MCF 10A (cell line): ENCODE data around the gene CNOT4. TPM values are rescaled to one million over a fixed set of nuclear protein-coding genes. Genes with fewer than 3 reads are reported as not detected.

Source experiments
- BruUV-seq: library from RNA; stranded (reverse); fragments of 400-500 nt; replicated peaks from 2 replicates; lab custom pipeline; 2021; lab: Mats Ljungman, UMichigan
- CTCF ChIA-PET: fragments of 300-600 bp; sonication (Branson Sonifier 250); formaldehyde crosslinking; extraction: SDS; loops from one replicate; lab custom pipeline; 2021; ENCODE audit warnings: antibody characterized with exemption, inconsistent platforms; lab: Yijun Ruan, JAX
- POLR2A ChIA-PET: fragments of 300-600, 350-650 bp; sonication (Branson Sonifier 250); formaldehyde crosslinking; extraction: SDS; loops from one replicate; lab custom pipeline; 2020; ENCODE audit warnings: antibody characterized with exemption, inconsistent platforms; lab: Yijun Ruan, JAX
- DNase-seq: peaks from one replicate; pipeline ENCODE4 v3.0.0-alpha.2; 2018; ENCODE audit not compliant: unreplicated experiment
- H3K27ac Mint-ChIP-seq: one replicate; pipeline ENCODE4 v1.8.0; 2022; ENCODE audit warnings: mild to moderate bottlenecking, low read depth, mixed read lengths; ENCODE audit not compliant: unreplicated experiment
- H3K27me3 Mint-ChIP-seq: one replicate; pipeline ENCODE4 v1.8.0; 2022; ENCODE audit warnings: mixed read lengths; ENCODE audit not compliant: insufficient read depth, unreplicated experiment
- H3K36me3 Mint-ChIP-seq: one replicate; pipeline ENCODE4 v1.8.0; 2022; ENCODE audit warnings: mild to moderate bottlenecking, moderate library complexity, mixed read lengths; ENCODE audit not compliant: insufficient read depth, unreplicated experiment
- H3K4me1 Mint-ChIP-seq: one replicate; pipeline ENCODE4 v1.8.0; 2022; ENCODE audit warnings: mixed read lengths; ENCODE audit not compliant: insufficient read depth, unreplicated experiment
- H3K4me3 Mint-ChIP-seq: one replicate; pipeline ENCODE4 v1.8.0; 2022; ENCODE audit warnings: mild to moderate bottlenecking, moderate library complexity, mixed read lengths; ENCODE audit not compliant: unreplicated experiment
- H3K9me3 Mint-ChIP-seq: one replicate; pipeline ENCODE4 v1.8.0; 2022; ENCODE audit warnings: mixed read lengths; ENCODE audit not compliant: unreplicated experiment
- intact Hi-C: fragments of 100-400 bp; cut with micrococcal nuclease; formaldehyde crosslinking; loops from 2 replicates; pipeline ENCODE4 v1.14.1; 2022
- total RNA-seq: library from RNA; stranded (reverse); gene quantifications from 2 replicates; pipeline ENCODE4 v1.2.3, GENCODE V29; 2022
- TF ChIP-seq, protein P1 (sequence below): fragments of 200-600 bp; IDR thresholded peaks from one replicate; pipeline ENCODE4 v1.8.0; 2022; ENCODE audit warnings: antibody characterized with exemption, mild to moderate bottlenecking; ENCODE audit not compliant: unreplicated experiment

CNOT4 gene
- total RNA-seq, 1 experiment from 2014 or later, result 18.5 TPM

DNA sequence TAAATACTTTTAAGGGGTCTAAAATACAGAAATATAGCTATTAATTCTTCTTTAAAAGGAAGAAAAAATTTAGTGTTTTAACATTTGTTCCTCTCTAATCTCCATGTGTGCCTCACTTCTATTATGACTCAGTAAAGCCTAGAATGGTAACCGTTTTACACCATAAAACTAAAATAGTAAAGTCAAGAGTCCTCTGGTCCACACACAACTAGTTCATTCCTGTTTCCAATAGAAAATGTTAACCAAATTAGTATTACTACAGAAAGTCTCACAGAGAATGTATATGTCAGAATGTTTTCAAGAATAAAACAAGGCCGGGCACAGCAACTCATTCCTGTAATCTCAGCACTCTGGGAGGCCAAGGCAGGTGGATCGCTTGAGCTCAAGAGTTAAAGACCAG lies 55.8 kb downstream of the CNOT4 start:
- Mint-ChIP-seq H3K27me3 (no peaks in the 10 kb centered on the region), H3K4me3 (no peak overlapping the region), H3K36me3 (no peaks in the 10 kb centered on the region), H3K4me1 (peaks cover 15% of the 10 kb centered on the region), H3K9me3 (no peaks in the 10 kb centered on the region), H3K27ac (no peak overlapping the region)
- TF ChIP-seq, protein P1, sequence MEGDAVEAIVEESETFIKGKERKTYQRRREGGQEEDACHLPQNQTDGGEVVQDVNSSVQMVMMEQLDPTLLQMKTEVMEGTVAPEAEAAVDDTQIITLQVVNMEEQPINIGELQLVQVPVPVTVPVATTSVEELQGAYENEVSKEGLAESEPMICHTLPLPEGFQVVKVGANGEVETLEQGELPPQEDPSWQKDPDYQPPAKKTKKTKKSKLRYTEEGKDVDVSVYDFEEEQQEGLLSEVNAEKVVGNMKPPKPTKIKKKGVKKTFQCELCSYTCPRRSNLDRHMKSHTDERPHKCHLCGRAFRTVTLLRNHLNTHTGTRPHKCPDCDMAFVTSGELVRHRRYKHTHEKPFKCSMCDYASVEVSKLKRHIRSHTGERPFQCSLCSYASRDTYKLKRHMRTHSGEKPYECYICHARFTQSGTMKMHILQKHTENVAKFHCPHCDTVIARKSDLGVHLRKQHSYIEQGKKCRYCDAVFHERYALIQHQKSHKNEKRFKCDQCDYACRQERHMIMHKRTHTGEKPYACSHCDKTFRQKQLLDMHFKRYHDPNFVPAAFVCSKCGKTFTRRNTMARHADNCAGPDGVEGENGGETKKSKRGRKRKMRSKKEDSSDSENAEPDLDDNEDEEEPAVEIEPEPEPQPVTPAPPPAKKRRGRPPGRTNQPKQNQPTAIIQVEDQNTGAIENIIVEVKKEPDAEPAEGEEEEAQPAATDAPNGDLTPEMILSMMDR, result no peak
- POLR2A ChIA-PET, result interaction anchor here (1.3 kb wide), 1 partner anchor 11 kb away, joined by 3 read pairs; no protein-coding TSS in a partner anchor
- CTCF ChIA-PET, result interaction anchor here (1.0 to 1.5 kb wide), 2 partner anchors 15 to 45 kb away, joined by 3 read pairs; no protein-coding TSS in a partner anchor
- BruUV-seq, result no TSS peak
- intact Hi-C loops, result no loop called here
- DNase-seq, result no peak

DNA sequence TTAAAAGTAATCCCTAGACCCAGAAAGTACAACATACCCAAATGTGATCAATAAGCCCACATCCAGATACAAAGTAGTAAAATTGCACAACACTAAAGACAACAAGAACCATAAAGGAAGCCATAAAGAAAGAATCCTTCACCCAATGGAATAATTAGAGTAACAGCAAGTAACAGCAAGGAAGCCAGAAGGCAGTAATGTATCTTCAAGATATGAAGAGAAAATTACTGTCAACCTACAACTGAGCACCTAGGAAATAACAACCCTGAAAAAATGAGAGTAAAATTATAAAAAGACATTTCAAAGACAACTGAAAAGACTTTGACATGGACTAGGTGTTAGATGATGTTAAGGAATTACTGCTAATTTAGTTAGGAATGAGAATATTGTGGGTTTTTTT lies 60.5 kb downstream of the CNOT4 start:
- CTCF ChIA-PET, result no interaction called here
- POLR2A ChIA-PET, result interaction anchor here (1.1 kb wide), 1 partner anchor 95 kb away, joined by 5 read pairs; no protein-coding TSS in a partner anchor
- no peak overlapping the region for H3K27ac Mint-ChIP-seq
- intact Hi-C loops, result no loop called here
- BruUV-seq, result no TSS peak
- no peaks in the 10 kb centered on the region for H3K9me3 Mint-ChIP-seq
- no peak overlapping the region for H3K4me3 Mint-ChIP-seq
- TF ChIP-seq, protein P1, result no peak
- no peak for DNase-seq
- peaks cover 24% of the 10 kb centered on the region for H3K4me1 Mint-ChIP-seq
- H3K36me3 Mint-ChIP-seq, result peaks cover 7% of the 10 kb centered on the region
- no peaks in the 10 kb centered on the region for H3K27me3 Mint-ChIP-seq

DNA sequence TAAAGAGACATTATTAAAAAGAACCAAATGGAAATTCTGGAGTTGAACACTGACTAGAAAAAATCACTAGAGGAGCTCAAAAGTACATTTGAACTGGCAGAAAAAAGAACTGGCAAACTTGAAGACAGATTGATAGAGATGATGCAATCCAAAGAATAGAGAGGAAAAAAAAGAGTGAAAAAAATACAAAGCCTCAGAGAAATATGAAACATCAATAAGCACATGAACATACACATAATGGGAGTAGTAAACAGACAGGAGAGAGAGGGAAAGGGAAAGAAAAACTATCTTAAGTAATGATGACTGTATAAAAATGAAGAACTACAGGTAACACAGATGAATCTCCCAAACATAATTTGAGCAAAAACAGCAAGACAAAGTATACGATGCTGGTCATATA lies 61.1 kb downstream of the CNOT4 start:
- Mint-ChIP-seq H3K36me3 (peaks cover 7% of the 10 kb centered on the region), H3K4me3 (no peak overlapping the region), H3K27ac (no peak overlapping the region), H3K27me3 (no peaks in the 10 kb centered on the region), H3K4me1 (peaks cover 24% of the 10 kb centered on the region), H3K9me3 (no peaks in the 10 kb centered on the region)
- TF ChIP-seq, protein P1, result no peak
- POLR2A ChIA-PET, result interaction anchor here (1.1 kb wide), 1 partner anchor 96 kb away, joined by 5 read pairs; no protein-coding TSS in a partner anchor
- no peak for DNase-seq
- BruUV-seq, result no TSS peak
- CTCF ChIA-PET, result interaction anchor here (0.6 to 0.7 kb wide), 3 partner anchors 23 to 725 kb away, joined by 3 to 5 read pairs (median 3); no protein-coding TSS in a partner anchor
- intact Hi-C loops, result no loop called here

DNA sequence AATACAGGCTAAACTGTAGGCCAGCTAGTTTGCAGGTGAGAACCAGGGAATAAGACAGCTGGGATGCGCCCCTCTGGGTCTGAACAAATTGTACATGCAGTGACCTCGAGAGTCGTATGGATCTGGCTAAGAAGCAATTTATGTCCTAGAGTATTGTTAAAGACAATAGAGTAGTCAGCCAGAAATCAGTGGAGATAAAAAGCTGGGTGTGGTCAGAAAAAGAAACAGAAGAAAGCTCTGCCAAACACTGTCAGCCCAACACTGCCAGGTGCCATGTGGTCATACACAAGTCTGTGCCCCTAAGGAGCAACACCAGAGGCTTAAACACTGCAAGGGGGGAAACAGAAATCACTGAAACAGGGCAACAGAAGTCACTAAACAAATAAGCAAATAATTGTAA lies 62.2 kb downstream of the CNOT4 start:
- CTCF ChIA-PET, result interaction anchor here (0.7 to 1.7 kb wide), 2 partner anchors 112 to 198 kb away, joined by 3 to 6 read pairs; no protein-coding TSS in a partner anchor
- H3K4me1 Mint-ChIP-seq, result peaks cover 19% of the 10 kb centered on the region
- H3K9me3 Mint-ChIP-seq, result no peaks in the 10 kb centered on the region
- H3K4me3 Mint-ChIP-seq, result no peak overlapping the region
- intact Hi-C loops, result loop anchor here (1.0 kb wide), 1 partner anchor 8 kb away; no protein-coding TSS in a partner anchor
- peaks cover 7% of the 10 kb centered on the region for H3K36me3 Mint-ChIP-seq
- H3K27me3 Mint-ChIP-seq, result no peaks in the 10 kb centered on the region
- TF ChIP-seq, protein P1, result no peak
- DNase-seq, result no peak
- POLR2A ChIA-PET, result interaction anchor here (1.4 to 1.5 kb wide), 2 partner anchors 9 to 17 kb away, joined by 3 to 5 read pairs; no protein-coding TSS in a partner anchor
- BruUV-seq, result no TSS peak
- H3K27ac Mint-ChIP-seq, result no peak overlapping the region
